Head of caudate nucleus (tissue), 42 donors: ENCODE results near the gene RNASE4.
"Not testable (repeated sequence)": the region's sequence is repeated elsewhere in the genome, so short reads cannot be mapped to it uniquely, and the experiment has no call there.

Experiments used
- DNase-seq, 42 donors: peaks; one replicate each; pipeline versions ENCODE4 v3.0.0 to v3.0.0-alpha.2; 2020 to 2021; ENCODE audit warnings: mixed read lengths in 7 of 42
- intact Hi-C: fragments of 100-400 bp; cut with DNase I; formaldehyde crosslinking; loops from one replicate; pipeline ENCODE4 v1.15.0; 2022

The RNASE4 gene

GRCh38 chr14:20683891-20684661, at the start of gene RNASE4:
Gene RNASE4 (plus strand): TSS chr14:20684560. CDS start chr14:20699372, 14,812 bp downstream.
- intact Hi-C loops, result loop anchor here (2.0 to 10.0 kb wide), 4 partner anchors 52 to 357 kb away; partner anchors contain the start of genes APEX1 and OSGEP
- peak; percentile 48 to 93 (median 79) for DNase-seq

- intact Hi-C loops, result no loop called here
- DNase-seq, result no peak
Observed at GRCh38 chr14:20641591-20641990, 42.8 kb upstream of the RNASE4 start, which contains the start of gene OR6S1. Gene OR6S1 (minus strand): TSS chr14:20641691. CDS start chr14:20641691, 0 bp downstream.

DNA sequence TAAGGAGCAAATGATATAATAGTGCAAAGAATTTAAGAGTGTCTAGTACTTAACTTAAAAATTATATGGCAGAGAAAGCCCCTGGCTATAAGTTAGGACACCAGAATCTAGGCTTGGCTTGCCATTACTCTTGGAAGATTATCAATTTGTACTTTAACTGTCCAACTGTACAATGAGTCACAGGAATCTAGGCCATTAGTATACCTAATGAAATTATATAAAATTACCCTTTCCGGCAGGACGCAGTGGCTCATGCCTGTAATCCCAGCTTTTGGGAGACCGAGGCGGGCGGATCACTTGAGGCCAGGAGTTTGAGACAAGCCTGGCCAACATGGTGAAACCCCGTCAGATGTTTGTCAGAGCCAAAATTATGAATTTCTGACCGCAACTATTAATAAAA, 42.2 kb upstream of the RNASE4 start:
- DNase-seq, result no peak

GRCh38 chr14:20642755-20643154, 41.6 kb upstream of the RNASE4 start:
- DNase-seq, intact Hi-C loops: not testable (repeated sequence)

More for the DNA sequence above, 42.2 kb upstream of the RNASE4 start:
- intact Hi-C loops, result no loop called here

- no peak for DNase-seq
- intact Hi-C loops, result no loop called here
Observed at GRCh38 chr14:20644520-20644919, 39.8 kb upstream of the RNASE4 start.

GRCh38 chr14:20645481-20645880, 38.9 kb upstream of the RNASE4 start:
- intact Hi-C loops, result no loop called here
- no peak for DNase-seq

- intact Hi-C loops, result no loop called here
- DNase-seq, result peak in 8 of 42 donors; percentile 8 to 44 (median 25)
Observed at GRCh38 chr14:20652996-20653975, 31.1 kb upstream of the RNASE4 start.

- no peak for DNase-seq
- intact Hi-C loops, result no loop called here
Observed at GRCh38 chr14:20655851-20656250, 28.5 kb upstream of the RNASE4 start.

GRCh38 chr14:20656274-20656673, 28.1 kb upstream of the RNASE4 start:
- intact Hi-C loops, result no loop called here
- no peak for DNase-seq

DNA sequence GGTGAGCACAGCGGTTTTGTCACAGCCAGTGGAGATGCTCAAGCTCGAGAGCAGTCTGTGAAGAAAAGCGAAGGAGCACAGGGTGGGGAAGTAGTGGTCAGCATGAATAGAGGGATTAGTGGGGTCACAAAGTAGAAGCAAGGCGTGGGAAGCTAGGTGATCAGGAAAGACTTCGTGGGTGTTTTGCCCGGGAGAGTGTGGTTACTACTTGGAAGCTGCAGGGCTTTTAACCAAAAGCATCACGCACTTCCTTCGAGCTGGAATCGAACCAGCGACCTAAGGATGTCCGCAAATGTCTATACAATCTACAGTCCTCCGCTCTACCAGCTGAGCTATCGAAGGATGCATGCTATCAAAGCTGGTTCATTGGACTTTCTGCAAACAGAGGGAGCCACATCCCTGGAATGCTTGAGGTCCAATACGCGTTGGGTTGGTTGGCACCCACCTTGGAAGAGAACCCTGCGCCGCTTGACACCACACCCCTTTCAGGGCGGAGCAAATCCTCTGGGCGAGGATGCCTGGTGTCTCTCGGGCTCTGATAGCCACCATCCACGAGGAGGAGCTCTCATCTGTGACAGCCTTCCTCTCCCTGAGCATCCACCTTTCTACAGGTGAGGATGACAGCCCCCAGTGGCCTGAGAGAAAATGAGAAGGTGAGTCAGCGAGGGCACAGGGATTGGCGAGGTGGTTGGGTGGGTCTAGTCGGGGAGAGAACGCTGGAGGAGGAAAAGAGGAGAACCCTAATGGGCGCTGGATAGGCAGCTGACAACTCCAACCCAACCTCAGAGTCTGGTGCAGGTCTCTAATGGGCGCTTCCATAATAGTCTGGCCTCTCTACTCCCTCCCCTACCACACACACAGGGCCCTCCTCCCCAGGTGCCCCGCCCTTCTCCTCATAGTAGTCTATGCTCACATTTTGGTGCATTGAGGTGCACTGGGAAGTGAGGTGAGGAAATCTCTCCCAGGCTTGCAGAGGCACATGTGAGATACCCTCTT, 26.8 kb upstream of the RNASE4 start:
- no peak for DNase-seq

DNA sequence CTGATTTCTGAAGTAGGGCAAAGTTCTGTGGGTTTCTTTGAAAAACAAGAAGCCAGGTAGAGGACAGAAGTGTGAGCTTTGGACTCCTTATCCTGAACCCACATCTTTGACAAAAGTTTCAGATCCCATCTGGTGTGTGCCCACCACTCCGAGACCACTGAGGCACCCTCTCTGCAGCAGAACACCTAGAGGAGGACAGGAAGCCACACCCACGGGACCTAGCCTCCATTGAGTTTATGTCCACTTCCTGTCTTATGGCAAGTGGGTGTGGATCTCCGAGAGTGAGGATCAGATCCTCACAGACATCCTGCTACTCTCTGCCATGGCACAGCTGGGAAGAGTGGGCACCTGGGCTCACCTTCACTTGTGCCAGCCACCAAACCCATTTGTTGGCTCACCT, 26.1 kb upstream of the RNASE4 start:
- intact Hi-C loops, result no loop called here
- DNase-seq, result no peak

More for the DNA sequence above, 26.8 kb upstream of the RNASE4 start:
- intact Hi-C loops, result no loop called here

DNA sequence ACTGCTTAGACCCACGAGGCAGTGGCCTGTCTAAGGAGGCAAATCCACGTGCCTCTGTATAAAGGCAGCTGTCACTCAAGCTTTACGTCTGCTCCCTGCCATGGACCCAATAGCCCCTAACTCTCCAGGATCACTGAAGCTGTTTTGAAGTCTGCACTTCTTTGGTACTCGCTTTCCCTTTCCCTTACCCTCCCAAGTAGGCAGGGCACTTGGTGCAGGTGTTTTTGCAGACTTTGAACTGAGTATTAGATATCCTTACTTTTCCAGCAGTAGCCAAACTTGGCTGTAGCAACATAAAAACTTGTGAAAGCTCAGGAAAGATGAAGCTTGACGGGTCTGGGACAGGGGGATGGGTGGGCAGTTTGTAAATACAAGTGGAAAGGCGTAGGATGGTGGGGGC, 25.0 kb upstream of the RNASE4 start:
- intact Hi-C loops, result no loop called here
- DNase-seq, result no peak

- DNase-seq, result no peak
- intact Hi-C loops, result no loop called here
Observed at GRCh38 chr14:20659813-20660395, 24.5 kb upstream of the RNASE4 start.

GRCh38 chr14:20661197-20661596, 23.2 kb upstream of the RNASE4 start:
- intact Hi-C loops, result no loop called here
- no peak for DNase-seq

GRCh38 chr14:20662968-20663732, 21.2 kb upstream of the RNASE4 start:
- peak in 40 of 42 donors; percentile 15 to 79 (median 52) for DNase-seq
- intact Hi-C loops, result no loop called here

DNA sequence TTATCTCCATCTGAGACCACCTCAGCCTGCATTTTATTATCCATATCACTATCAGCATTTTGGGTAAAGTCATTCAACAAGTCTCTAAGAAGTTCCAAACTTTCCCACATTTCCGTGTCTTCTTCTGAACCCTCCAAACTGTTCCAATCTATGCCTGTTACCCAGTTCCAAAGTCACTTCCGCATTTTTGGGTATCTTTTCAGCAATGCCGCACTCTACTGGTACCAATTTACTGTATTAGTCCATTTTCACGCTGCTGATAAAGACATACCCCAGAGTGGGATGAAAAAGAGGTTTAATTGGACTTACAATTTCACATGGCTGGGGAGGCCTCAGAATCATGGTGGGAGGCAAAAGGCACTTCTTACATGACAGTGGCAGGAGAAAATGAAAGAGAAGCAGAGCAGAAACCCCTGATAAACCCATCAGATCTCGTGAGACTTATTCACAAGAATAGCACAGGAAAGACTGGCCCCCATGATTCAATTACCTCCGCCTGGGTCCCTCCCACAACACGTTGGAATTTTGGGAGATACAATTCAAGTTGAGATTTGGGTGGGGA, 17.9 kb upstream of the RNASE4 start:
- DNase-seq, intact Hi-C loops: not testable (repeated sequence)

- no peak for DNase-seq
- intact Hi-C loops, result no loop called here
Observed at GRCh38 chr14:20667957-20668356, 16.4 kb upstream of the RNASE4 start.
